Measurements from ENCODE around the gene FXYD2.

The FXYD2 gene

GRCh38 chr11:117824571-117825537 lies at the start of gene FXYD2:
FXYD2 (minus strand) TSS chr11:117824744; CDS start chr11:117824678, 66 bp downstream.
- ChIA-PET CTCF (interaction anchor here (1.0 to 2.3 kb wide), 2 partner anchors 122 to 228 kb away, joined by 3 to 17 read pairs; no protein-coding TSS in a partner anchor), POLR2A (no interaction called here)
- DNase-seq (ENCODE audit: extremely low spot score), result no peak
- TF ChIP-seq TARDBP (IDR thresholded peaks at IDR 0.05) (no peak), ARNT (IDR thresholded peaks at IDR 0.05) (no peak), PKNOX1 (IDR thresholded peaks at IDR 0.05) (no peak), HDGF (IDR thresholded peaks at IDR 0.05; ENCODE audit: borderline replicate concordance) (no peak), ZNF384 (IDR thresholded peaks at IDR 0.05) (no peak)

GRCh38 chr11:117873828-117874125 lies 49.2 kb upstream of the FXYD2 start:
- POLR2A ChIA-PET, result no interaction called here
- CTCF ChIA-PET, result no interaction called here
- DNase-seq (ENCODE audit: extremely low spot score), result no peak
- TF ChIP-seq TARDBP (IDR thresholded peaks at IDR 0.05) (no peak), ELF4 (IDR thresholded peaks at IDR 0.05) (no peak), FOXK2 (IDR thresholded peaks at IDR 0.05) (no peak)

- TF ChIP-seq FOXA1 (IDR thresholded peaks at IDR 0.05) (no peak), FOXK2 (IDR thresholded peaks at IDR 0.05) (no peak), TARDBP (IDR thresholded peaks at IDR 0.05) (no peak), BHLHE40 (IDR thresholded peaks at IDR 0.05; ENCODE audit: borderline replicate concordance) (no peak), HDGF (IDR thresholded peaks at IDR 0.05; ENCODE audit: borderline replicate concordance) (no peak), SUZ12 (IDR thresholded peaks at IDR 0.05) (no peak), LEF1 (IDR thresholded peaks at IDR 0.05; ENCODE audit: borderline replicate concordance) (no peak), L3MBTL2 (conservative IDR thresholded peaks at IDR 0.05) (no peak)
- CTCF ChIA-PET, result no interaction called here
- DNase-seq (ENCODE audit: extremely low spot score), result no peak
- POLR2A ChIA-PET, result no interaction called here
These were observed 48.7 kb upstream of the FXYD2 start for GRCh38 chr11:117872975-117873827.

- DNase-seq (ENCODE audit: extremely low spot score), result no peak
- ChIA-PET CTCF (no interaction called here), POLR2A (no interaction called here)
- TF ChIP-seq ZNF384 (IDR thresholded peaks at IDR 0.05) (no peak), ELF4 (IDR thresholded peaks at IDR 0.05) (no peak), L3MBTL2 (conservative IDR thresholded peaks at IDR 0.05) (no peak), FOXA1 (IDR thresholded peaks at IDR 0.05) (no peak), SP1 (IDR thresholded peaks at IDR 0.05) (no peak), BHLHE40 (IDR thresholded peaks at IDR 0.05; ENCODE audit: borderline replicate concordance) (no peak), FOXM1 (IDR thresholded peaks at IDR 0.05; ENCODE audit: borderline replicate concordance) (no peak), ARNT (IDR thresholded peaks at IDR 0.05) (no peak), TARDBP (IDR thresholded peaks at IDR 0.05) (no peak)
These were observed 47.9 kb upstream of the FXYD2 start for GRCh38 chr11:117872420-117872961.

DNA sequence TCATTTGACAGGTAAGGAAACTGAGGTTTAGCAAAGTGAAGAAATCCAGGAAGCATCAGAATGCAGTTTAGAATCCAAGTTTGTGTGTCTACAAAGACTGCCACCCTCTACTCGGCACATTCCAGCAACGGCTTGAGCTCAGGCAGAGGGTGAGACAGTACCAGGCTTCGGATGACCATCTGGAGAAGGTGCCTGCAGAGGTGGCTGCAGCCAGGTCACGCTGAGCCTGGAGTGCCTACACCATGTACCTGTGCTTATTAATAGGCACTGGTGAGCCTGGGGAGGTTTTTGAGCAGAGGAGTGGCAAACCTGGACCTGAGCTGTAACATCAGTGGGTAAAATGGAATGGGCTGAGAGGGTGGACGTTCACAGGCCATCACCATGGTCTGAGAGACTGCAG lies 47.2 kb upstream of the FXYD2 start:
- TF ChIP-seq ARNT (IDR thresholded peaks at IDR 0.05), result no peak
- no peak for TF ChIP-seq FOXM1 (IDR thresholded peaks at IDR 0.05; ENCODE audit: borderline replicate concordance)
- no peak for TF ChIP-seq ELF4 (IDR thresholded peaks at IDR 0.05)
- no peak for TF ChIP-seq SP1 (IDR thresholded peaks at IDR 0.05)
- TF ChIP-seq SUZ12 (IDR thresholded peaks at IDR 0.05), result no peak
- ChIA-PET POLR2A (interaction anchor here (1.3 kb wide), 1 partner anchor 10 kb away, joined by 4 read pairs; no protein-coding TSS in a partner anchor), CTCF (no interaction called here)
- no peak for DNase-seq (ENCODE audit: extremely low spot score)

- POLR2A ChIA-PET, result interaction anchor here (1.3 kb wide), 1 partner anchor 10 kb away, joined by 4 read pairs; no protein-coding TSS in a partner anchor
- no peak for DNase-seq (ENCODE audit: extremely low spot score)
- CTCF ChIA-PET, result interaction anchor here (0.9 to 1.1 kb wide), 2 partner anchors 10 to 34 kb away, joined by 3 to 4 read pairs; no protein-coding TSS in a partner anchor
- TF ChIP-seq L3MBTL2 (conservative IDR thresholded peaks at IDR 0.05) (no peak), ARNT (IDR thresholded peaks at IDR 0.05) (no peak), BHLHE40 (IDR thresholded peaks at IDR 0.05; ENCODE audit: borderline replicate concordance) (no peak), FOXA1 (IDR thresholded peaks at IDR 0.05) (no peak), TARDBP (IDR thresholded peaks at IDR 0.05) (no peak), PKNOX1 (IDR thresholded peaks at IDR 0.05) (no peak), FOXM1 (IDR thresholded peaks at IDR 0.05; ENCODE audit: borderline replicate concordance) (no peak), ELF4 (IDR thresholded peaks at IDR 0.05) (no peak), HDGF (IDR thresholded peaks at IDR 0.05; ENCODE audit: borderline replicate concordance) (no peak), SP1 (IDR thresholded peaks at IDR 0.05) (no peak), LEF1 (IDR thresholded peaks at IDR 0.05; ENCODE audit: borderline replicate concordance) (no peak)
These were observed 46.6 kb upstream of the FXYD2 start for GRCh38 chr11:117871160-117871559.
